ENCODE results near the gene SLC2A13. TPM values are rescaled to one million over a fixed set of nuclear protein-coding genes. Genes with fewer than 3 reads are reported as not detected.

Gene SLC2A13
- total RNA-seq, 1 donor from 2014 or later: 17.4 TPM

DNA sequence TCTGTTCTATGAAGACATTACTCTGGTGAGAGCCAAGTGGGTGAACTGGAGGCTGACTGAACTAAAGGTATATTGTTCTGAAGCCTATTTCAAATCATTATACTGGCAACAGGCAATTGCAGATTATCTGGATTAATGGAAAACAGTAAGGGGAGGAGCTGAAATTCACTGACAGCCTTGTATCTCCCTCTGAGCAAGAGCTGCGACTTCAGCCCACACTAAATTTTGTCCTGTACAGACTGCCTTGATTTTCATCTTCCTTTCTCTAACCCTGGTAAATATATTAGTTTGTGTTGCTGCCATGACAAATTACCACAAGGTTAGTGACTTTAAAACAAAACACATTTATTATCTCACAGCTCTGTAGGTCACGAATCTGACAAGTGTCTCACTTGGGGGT, 231.1 kb downstream of the SLC2A13 start:
- TF ChIP-seq POLR2A (IDR thresholded peaks at IDR 0.05) (no peak), CTCF (IDR thresholded peaks at IDR 0.05) (no peak), POLR2AphosphoS5 (IDR thresholded peaks at IDR 0.05; ENCODE audit: insufficient read depth in 1 of 2, low read depth in 1 of 2) (no peak)
- no peak for DNase-seq (ENCODE audit: extremely low spot score in 2 of 2)
- H3K36me3 ChIP-seq: no peaks in the 10 kb centered on the region
- intact Hi-C loops (cut with DNase I): no loop called here
- no peaks in the 10 kb centered on the region for H3K9me3 ChIP-seq
- no peak overlapping the region for H3K27ac ChIP-seq
- H3K4me1 ChIP-seq: no peaks in the 10 kb centered on the region
- no peaks in the 10 kb centered on the region for H3K27me3 ChIP-seq
- no peak overlapping the region for H3K4me3 ChIP-seq

DNA sequence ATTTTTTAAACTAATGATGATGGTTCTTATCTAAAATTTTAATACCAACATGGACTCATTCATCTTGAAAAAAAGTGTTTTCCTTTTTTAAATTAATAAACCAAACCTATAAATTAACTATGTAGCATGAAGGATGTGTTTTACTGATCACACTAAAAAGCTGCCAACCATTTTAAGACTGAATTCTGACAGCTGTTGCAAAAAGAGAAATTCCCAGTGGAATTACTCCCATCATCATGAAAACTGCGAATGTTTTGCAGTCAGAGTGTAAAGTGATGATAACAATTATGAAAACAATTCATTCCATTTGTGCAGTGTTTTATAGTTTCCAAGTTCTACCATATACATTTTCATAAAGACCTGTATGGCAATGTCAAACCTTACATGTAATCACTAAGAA, 232.8 kb downstream of the SLC2A13 start:
- Histone ChIP-seq H3K9me3 (no peaks in the 10 kb centered on the region), H3K4me1 (no peaks in the 10 kb centered on the region), H3K4me3 (no peak overlapping the region), H3K36me3 (no peaks in the 10 kb centered on the region), H3K27ac (no peak overlapping the region), H3K27me3 (no peaks in the 10 kb centered on the region)
- no peak for DNase-seq (ENCODE audit: extremely low spot score in 2 of 2)
- TF ChIP-seq POLR2AphosphoS5 (IDR thresholded peaks at IDR 0.05; ENCODE audit: insufficient read depth in 1 of 2, low read depth in 1 of 2): no peak
- no peak for TF ChIP-seq CTCF (IDR thresholded peaks at IDR 0.05)
- TF ChIP-seq POLR2A (IDR thresholded peaks at IDR 0.05): no peak
- intact Hi-C loops (cut with DNase I): no loop called here

DNA sequence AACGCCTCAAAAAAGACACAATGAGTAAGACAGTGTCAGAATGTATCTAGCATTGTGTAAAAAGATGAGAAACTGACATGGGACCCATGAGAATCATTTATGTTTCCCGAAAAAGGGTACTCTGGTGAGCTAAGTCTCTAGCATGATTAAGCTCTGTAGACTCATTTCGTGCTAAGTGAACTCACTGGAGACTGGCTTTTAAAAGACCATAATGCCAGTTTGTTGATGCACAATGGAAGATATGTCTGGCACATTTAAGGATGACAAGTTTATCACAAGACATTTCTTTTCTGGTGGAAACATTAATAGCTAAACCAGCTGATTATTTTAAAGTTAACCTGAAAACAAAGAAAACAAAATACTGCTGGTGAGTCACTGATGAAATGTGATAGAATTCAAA, 233.5 kb downstream of the SLC2A13 start:
- no peak for TF ChIP-seq POLR2A (IDR thresholded peaks at IDR 0.05)
- TF ChIP-seq POLR2AphosphoS5 (IDR thresholded peaks at IDR 0.05; ENCODE audit: insufficient read depth in 1 of 2, low read depth in 1 of 2): no peak
- no peak for TF ChIP-seq CTCF (IDR thresholded peaks at IDR 0.05)
- no peaks in the 10 kb centered on the region for H3K9me3 ChIP-seq
- H3K27ac ChIP-seq: no peak overlapping the region
- DNase-seq (ENCODE audit: extremely low spot score in 2 of 2): no peak
- intact Hi-C loops (cut with DNase I): no loop called here
- H3K4me3 ChIP-seq: no peak overlapping the region
- H3K4me1 ChIP-seq: no peaks in the 10 kb centered on the region
- no peaks in the 10 kb centered on the region for H3K36me3 ChIP-seq
- no peaks in the 10 kb centered on the region for H3K27me3 ChIP-seq

- no peaks in the 10 kb centered on the region for H3K36me3 ChIP-seq
- H3K27me3 ChIP-seq: no peaks in the 10 kb centered on the region
- no peaks in the 10 kb centered on the region for H3K9me3 ChIP-seq
- no peak overlapping the region for H3K27ac ChIP-seq
- intact Hi-C loops (cut with DNase I): no loop called here
- no peaks in the 10 kb centered on the region for H3K4me1 ChIP-seq
- no peak overlapping the region for H3K4me3 ChIP-seq
- TF ChIP-seq POLR2AphosphoS5 (IDR thresholded peaks at IDR 0.05; ENCODE audit: insufficient read depth in 1 of 2, low read depth in 1 of 2) (no peak), POLR2A (IDR thresholded peaks at IDR 0.05) (no peak), CTCF (IDR thresholded peaks at IDR 0.05) (no peak)
- no peak for DNase-seq (ENCODE audit: extremely low spot score in 2 of 2)
These were observed 237.6 kb downstream of the SLC2A13 start for GRCh38 chr12:39868328-39868725.

GRCh38 chr12:39867631-39868327, 238.1 kb downstream of the SLC2A13 start:
- Histone ChIP-seq H3K36me3 (no peaks in the 10 kb centered on the region), H3K4me1 (no peaks in the 10 kb centered on the region), H3K27ac (no peak overlapping the region), H3K9me3 (no peaks in the 10 kb centered on the region), H3K4me3 (no peak overlapping the region), H3K27me3 (no peaks in the 10 kb centered on the region)
- TF ChIP-seq POLR2A (IDR thresholded peaks at IDR 0.05) (no peak), POLR2AphosphoS5 (IDR thresholded peaks at IDR 0.05; ENCODE audit: insufficient read depth in 1 of 2, low read depth in 1 of 2) (no peak), CTCF (IDR thresholded peaks at IDR 0.05) (no peak)
- no peak for DNase-seq (ENCODE audit: extremely low spot score in 2 of 2)
- intact Hi-C loops (cut with DNase I): no loop called here

Data from vagina (tissue), 2 donors.